Measurements from ENCODE around the gene GTF2A1L. TPM values are rescaled to one million over a fixed set of nuclear protein-coding genes. Genes with fewer than 3 reads are reported as not detected.

Gene GTF2A1L
- polyA plus RNA-seq, 1 donor from 2014 or later: 0.51 TPM

GRCh38 chr2:48717846-48718245 lies 100.2 kb downstream of the GTF2A1L start:
- no peak for TF ChIP-seq EP300 (conservative IDR thresholded peaks at IDR 0.05; ENCODE audit: poor library complexity, severe bottlenecking)
- TF ChIP-seq POLR2AphosphoS5 (IDR thresholded peaks at IDR 0.05): no peak
- no peak for TF ChIP-seq EZH2 (IDR thresholded peaks at IDR 0.05; ENCODE audit: borderline replicate concordance, insufficient read depth, low read length, poor library complexity, severe bottlenecking)
- no peak for TF ChIP-seq REST (IDR thresholded peaks at IDR 0.05; ENCODE audit: borderline replicate concordance)
- no peak for TF ChIP-seq SMC3 (conservative IDR thresholded peaks at IDR 0.05; ENCODE audit: poor library complexity)
- TF ChIP-seq RAD21 (conservative IDR thresholded peaks at IDR 0.05): no peak
- no peak for TF ChIP-seq TAF1 (IDR thresholded peaks at IDR 0.05; ENCODE audit: low read depth)
- TF ChIP-seq, protein P1, sequence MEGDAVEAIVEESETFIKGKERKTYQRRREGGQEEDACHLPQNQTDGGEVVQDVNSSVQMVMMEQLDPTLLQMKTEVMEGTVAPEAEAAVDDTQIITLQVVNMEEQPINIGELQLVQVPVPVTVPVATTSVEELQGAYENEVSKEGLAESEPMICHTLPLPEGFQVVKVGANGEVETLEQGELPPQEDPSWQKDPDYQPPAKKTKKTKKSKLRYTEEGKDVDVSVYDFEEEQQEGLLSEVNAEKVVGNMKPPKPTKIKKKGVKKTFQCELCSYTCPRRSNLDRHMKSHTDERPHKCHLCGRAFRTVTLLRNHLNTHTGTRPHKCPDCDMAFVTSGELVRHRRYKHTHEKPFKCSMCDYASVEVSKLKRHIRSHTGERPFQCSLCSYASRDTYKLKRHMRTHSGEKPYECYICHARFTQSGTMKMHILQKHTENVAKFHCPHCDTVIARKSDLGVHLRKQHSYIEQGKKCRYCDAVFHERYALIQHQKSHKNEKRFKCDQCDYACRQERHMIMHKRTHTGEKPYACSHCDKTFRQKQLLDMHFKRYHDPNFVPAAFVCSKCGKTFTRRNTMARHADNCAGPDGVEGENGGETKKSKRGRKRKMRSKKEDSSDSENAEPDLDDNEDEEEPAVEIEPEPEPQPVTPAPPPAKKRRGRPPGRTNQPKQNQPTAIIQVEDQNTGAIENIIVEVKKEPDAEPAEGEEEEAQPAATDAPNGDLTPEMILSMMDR (IDR thresholded peaks at IDR 0.05; ENCODE audit: poor library complexity, severe bottlenecking): no peak
- TF ChIP-seq MXI1 (conservative IDR thresholded peaks at IDR 0.05; ENCODE audit: poor library complexity, severe bottlenecking): no peak
- Histone ChIP-seq H3K9ac (ENCODE audit: low read length) (no peak overlapping the region), H3K9me3 (ENCODE audit: low read length) (no peaks in the 10 kb centered on the region), H3K79me2 (replicated peaks; ENCODE audit: insufficient read depth, low read length) (no peaks in the 10 kb centered on the region), H3K4me3 (ENCODE audit: low read length) (no peak overlapping the region), H3K4me2 (ENCODE audit: low read length) (no peak overlapping the region), H4K20me1 (ENCODE audit: insufficient read depth) (no peaks in the 10 kb centered on the region), H3K27ac (ENCODE audit: low read length) (no peak overlapping the region), H3K27me3 (ENCODE audit: insufficient read depth, low read depth, low read length) (no peaks in the 10 kb centered on the region), H3K36me3 (ENCODE audit: insufficient read depth, low read length) (no peaks in the 10 kb centered on the region), H2AFZ (ENCODE audit: low read depth, low read length) (no peak overlapping the region), H3F3A (ENCODE audit: insufficient read depth, low read length, poor library complexity, severe bottlenecking) (no peaks in the 10 kb centered on the region), H3K9me2 (ENCODE audit: insufficient read depth, low read length) (no peaks in the 10 kb centered on the region)

GRCh38 chr2:48719480-48720177 lies 102.0 kb downstream of the GTF2A1L start:
- H3K4me2 ChIP-seq (ENCODE audit: low read length): no peak overlapping the region
- no peaks in the 10 kb centered on the region for H3K36me3 ChIP-seq (ENCODE audit: insufficient read depth, low read length)
- no peaks in the 10 kb centered on the region for H3K9me3 ChIP-seq (ENCODE audit: low read length)
- H3K9ac ChIP-seq (ENCODE audit: low read length): no peak overlapping the region
- H2AFZ ChIP-seq (ENCODE audit: low read depth, low read length): no peak overlapping the region
- H3K4me3 ChIP-seq (ENCODE audit: low read length): no peak overlapping the region
- H3K79me2 ChIP-seq (replicated peaks; ENCODE audit: insufficient read depth, low read length): no peaks in the 10 kb centered on the region
- no peaks in the 10 kb centered on the region for H3K27me3 ChIP-seq (ENCODE audit: insufficient read depth, low read depth, low read length)
- no peak overlapping the region for H3K27ac ChIP-seq (ENCODE audit: low read length)
- H3F3A ChIP-seq (ENCODE audit: insufficient read depth, low read length, poor library complexity, severe bottlenecking): no peaks in the 10 kb centered on the region
- no peak for TF ChIP-seq POLR2AphosphoS5 (IDR thresholded peaks at IDR 0.05)
- no peaks in the 10 kb centered on the region for H3K9me2 ChIP-seq (ENCODE audit: insufficient read depth, low read length)
- no peaks in the 10 kb centered on the region for H4K20me1 ChIP-seq (ENCODE audit: insufficient read depth)
